GM12891 (cell line): ENCODE data around the gene XPO4.

Experiments used
- PAX5 ChIP-seq: IDR thresholded peaks from 2 replicates; pipeline ENCODE4 v1.6.1; 2011; ENCODE audit warnings: low read length, moderate library complexity, mild to moderate bottlenecking; ENCODE audit not compliant: insufficient read depth, severe bottlenecking
- POLR2A ChIP-seq: IDR thresholded peaks from 2 replicates; pipeline ENCODE4 v1.6.1; 2011; ENCODE audit warnings: low read depth, low read length, control low read depth
- POLR2AphosphoS5 ChIP-seq: IDR thresholded peaks from 2 replicates; pipeline ENCODE4 v1.6.1; 2011; ENCODE audit warnings: low read depth, low read length, control low read depth
- POU2F2 ChIP-seq: IDR thresholded peaks from 2 replicates; pipeline ENCODE4 v1.6.1; 2011; ENCODE audit warnings: low read depth, mild to moderate bottlenecking, control low read depth, low read length, moderate library complexity
- TAF1 ChIP-seq: IDR thresholded peaks from 2 replicates; pipeline ENCODE4 v1.6.1; 2011; ENCODE audit warnings: low read depth, low read length, control low read depth

DNA sequence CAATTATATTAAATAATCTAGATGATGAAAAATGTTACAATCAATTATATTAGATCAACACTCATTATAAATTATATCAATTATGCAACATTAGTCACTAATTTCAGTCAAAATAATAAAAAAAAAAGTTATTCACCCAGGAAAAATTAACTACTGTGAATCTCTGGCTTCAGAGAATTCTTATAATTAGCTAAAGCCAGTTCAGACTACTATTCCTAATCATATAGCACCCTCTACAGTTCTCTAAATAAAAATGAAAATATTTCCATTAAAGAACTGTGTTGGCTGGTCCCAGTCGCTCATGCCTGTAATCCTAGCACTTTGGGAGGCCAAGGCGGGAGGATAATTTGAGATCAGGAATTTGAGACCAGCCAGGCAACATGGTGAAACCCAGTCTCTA is 33.0 kb downstream of the XPO4 start:
- TF ChIP-seq POLR2A (no peak), POU2F2 (no peak), TAF1 (no peak), PAX5 (no peak), POLR2AphosphoS5 (no peak)
